HG02642 (cell line): ENCODE results near the gene TTLL1.

Experiments
- ATAC-seq: cut with Tn5 transposase; IDR thresholded peaks from one replicate; pipeline ENCODE4 v1.9.1; 2021; ENCODE audit warnings: mild to moderate bottlenecking; ENCODE audit not compliant: unreplicated experiment, poor library complexity

Gene TTLL1

DNA sequence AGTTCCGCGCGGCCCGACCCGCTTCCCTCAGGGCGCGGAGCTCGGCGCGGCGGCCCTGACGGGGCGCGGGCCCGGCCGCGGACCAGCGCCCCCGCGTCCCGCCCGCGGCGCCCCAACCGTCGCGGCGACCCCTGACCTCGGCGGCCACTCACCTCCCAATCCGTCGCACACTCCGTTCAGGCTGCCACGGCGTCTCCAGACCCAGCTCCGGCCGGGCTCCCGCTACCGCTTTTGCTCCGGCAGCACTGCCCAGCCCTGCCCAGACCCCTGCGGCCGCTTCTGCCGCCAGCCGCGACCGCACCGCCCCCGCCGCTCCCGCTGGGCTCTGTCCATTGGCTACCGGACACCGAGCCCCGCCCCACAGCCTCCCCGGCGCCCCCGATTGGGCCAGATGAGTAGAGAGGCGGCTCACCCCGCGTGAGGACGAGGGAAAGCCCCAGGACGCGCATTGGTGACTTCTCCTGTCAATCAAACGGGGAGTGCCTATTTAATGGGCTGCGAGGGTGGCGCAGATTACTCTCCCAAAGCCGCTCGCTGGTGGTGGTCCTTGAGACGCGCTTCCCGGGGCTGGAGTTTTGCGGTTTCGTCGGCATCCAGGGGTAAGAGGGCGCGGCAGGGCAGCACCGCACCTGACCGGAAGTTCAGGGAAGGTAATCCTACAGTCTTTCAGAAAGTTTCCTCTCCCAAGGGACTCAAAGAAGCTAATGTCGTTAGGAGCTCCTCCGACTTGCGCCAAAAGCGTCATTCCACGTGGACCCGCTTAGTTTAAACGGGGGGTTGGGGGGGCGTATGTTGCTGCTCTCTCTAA lies 74.1 kb downstream of the TTLL1 start, which contains the start of gene PACSIN2:
PACSIN2 (minus strand) TSS at position 281 of the 808 bp plus-strand sequence. CDS start 103,069 bp downstream, outside the sequence.
- peak; percentile 96 for ATAC-seq

GRCh38 chr22:43014316-43014868 lies 74.8 kb downstream of the TTLL1 start:
- peak; percentile 24 for ATAC-seq

DNA sequence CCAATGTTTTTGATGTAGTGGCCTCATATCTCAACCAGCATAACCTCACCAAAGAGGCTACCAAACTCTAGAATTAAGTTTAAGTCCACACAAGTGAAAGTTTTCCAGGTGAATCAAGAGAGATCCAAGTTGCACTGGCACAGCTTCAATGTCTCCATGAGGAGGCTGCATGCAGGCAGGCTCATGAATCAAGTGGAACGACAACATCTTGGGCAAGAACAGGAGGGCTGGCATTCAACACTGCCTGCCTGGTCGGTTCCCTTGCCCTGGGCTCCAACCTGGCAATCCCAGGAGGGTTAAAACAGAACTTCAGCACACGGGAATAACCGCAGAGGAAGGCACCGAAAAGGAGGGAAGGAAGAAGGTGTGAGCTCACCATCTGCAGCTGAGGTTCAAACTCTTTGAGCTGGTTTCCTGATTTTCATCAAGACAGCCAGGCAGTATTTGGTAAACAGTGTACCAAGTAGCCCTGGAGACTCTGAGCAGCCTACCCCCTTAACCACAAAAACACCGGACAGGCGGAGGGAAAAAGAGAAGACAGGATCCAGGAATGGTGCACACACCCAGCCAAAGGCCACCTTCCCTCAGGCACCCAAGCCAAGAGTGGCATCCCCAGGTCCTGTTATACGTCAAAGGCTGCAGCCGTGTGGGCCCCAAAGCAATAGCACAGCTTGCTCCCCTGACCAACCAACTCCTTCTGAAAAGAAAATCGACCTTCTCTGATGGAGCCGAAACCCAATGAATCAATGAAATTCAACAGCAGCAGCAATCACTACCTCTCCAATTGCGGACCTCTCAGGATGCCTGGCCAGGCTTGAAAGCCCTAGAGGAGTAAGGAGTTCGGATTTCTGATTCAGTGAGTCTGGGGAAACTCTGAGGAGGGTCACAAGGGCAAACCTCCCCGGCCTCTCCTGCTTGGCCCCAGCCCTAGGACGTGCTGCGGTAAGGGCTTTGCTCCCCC lies 75.6 kb downstream of the TTLL1 start:
- ATAC-seq, result peak; percentile 1

GRCh38 chr22:43012390-43012789 lies 76.8 kb downstream of the TTLL1 start:
- no peak for ATAC-seq

- no peak for ATAC-seq
Measured at GRCh38 chr22:43011079-43011478, 78.1 kb downstream of the TTLL1 start.

DNA sequence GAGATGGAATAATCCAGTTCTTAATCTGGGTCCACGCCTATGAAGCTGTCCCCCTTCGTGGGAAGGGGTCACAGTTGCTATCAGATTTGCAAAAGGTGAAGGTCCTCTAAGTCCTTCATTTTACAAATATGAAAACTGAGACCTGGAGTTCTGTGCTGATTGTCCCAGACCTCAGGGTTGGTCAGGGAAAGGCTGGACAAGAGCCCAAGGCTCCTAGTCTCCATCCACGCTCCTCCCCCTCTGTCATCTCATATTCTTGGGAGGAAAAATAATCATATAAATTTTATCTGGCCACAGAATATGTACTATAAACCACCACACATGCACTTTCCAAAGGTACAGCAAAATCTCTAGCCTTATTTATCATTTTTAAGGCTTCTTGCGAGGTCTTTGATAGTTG lies 79.7 kb downstream of the TTLL1 start:
- no peak for ATAC-seq

- ATAC-seq, result no peak
Measured at GRCh38 chr22:43008921-43009320, 80.3 kb downstream of the TTLL1 start.

- no peak for ATAC-seq
Measured at GRCh38 chr22:43008509-43008908, 80.7 kb downstream of the TTLL1 start.

GRCh38 chr22:43007519-43008102 lies 81.6 kb downstream of the TTLL1 start:
- ATAC-seq, result no peak

DNA sequence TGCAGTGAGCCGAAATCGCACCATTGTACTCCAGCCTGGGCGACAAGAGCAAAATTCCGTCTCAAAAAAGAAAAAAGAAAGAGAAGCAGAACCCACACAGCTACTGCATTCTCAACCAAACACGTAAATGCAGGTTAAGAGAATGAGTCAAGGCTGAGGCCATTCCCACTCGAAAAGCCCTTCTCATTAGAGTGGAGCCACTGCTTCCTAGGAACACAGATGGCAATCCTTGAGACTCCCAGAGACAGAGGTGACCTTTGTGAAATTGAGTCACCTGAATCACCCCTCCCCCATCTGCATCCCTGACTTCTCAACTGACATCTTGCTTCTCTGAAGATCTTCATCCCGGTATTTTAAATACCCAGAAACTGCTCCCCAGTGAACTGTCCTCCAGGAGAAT lies 82.4 kb downstream of the TTLL1 start:
- ATAC-seq, result no peak

GRCh38 chr22:43006016-43006505 lies 83.1 kb downstream of the TTLL1 start:
- ATAC-seq, result no peak

GRCh38 chr22:43005106-43005505 lies 84.1 kb downstream of the TTLL1 start:
- no peak for ATAC-seq

GRCh38 chr22:43004362-43005035 lies 84.7 kb downstream of the TTLL1 start:
- ATAC-seq, result no peak

GRCh38 chr22:43002202-43002586 lies 87.0 kb downstream of the TTLL1 start:
- no peak for ATAC-seq

- ATAC-seq, result no peak
Measured at GRCh38 chr22:43001271-43002201, 87.7 kb downstream of the TTLL1 start.

- no peak for ATAC-seq
Measured at GRCh38 chr22:43000441-43001175, 88.6 kb downstream of the TTLL1 start.

GRCh38 chr22:42997582-42998090 lies 91.6 kb downstream of the TTLL1 start:
- no peak for ATAC-seq
